CMK (cell line): ENCODE data around the gene OR8K1.

Experiments used
- DNase-seq: peaks from one replicate; pipeline ENCODE4 v3.0.0-alpha.2; 2010; ENCODE audit warnings: low read depth

Gene OR8K1

DNA sequence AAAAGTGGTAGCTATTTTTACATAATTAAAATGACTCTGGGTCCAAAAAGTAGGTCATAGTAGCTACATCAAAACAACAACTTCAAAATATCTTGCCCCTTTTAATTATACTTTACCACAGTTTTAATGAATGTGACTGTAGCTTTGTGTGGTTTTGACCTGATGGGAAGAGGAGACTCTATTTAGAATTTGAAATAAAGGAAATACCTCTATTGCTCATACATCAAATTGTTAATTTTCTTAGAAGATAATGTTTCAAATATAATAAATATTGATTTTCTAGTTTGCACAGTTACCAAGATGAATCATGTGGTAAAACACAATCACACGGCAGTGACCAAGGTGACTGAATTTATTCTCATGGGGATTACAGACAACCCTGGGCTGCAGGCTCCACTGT lies at the start of gene OR8K1:
TSS of gene OR8K1 (plus strand) at position 301 of the 400 bp plus-strand sequence. CDS start at position 301, 0 bp downstream.
- no peak for DNase-seq

- no peak for DNase-seq
Measured at GRCh38 chr11:56296898-56297297, 48.9 kb upstream of the OR8K1 start.

GRCh38 chr11:56307836-56308235 lies 38.0 kb upstream of the OR8K1 start:
- no peak for DNase-seq

DNA sequence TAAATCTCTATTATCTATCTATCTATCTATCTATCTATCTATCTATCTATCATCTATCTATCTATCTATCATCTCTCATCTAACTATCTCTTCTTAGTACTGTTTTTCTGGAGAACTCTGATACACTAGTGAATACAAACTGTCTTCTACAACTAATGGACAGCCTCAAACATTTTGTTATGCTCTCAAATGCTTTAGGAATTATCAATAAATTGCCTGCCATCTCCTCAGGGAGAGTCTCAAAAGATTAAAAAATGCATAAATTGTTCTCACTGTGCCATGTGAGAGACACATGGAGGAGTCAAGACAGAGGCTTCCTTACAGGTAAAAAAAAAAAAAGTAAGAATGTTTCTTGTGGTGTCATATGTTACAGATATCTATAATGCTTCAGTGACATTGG lies 31.0 kb upstream of the OR8K1 start, which contains the start of gene OR8K3:
TSS of gene OR8K3 (plus strand) at position 301 of the 400 bp plus-strand sequence. CDS start 3,163 bp downstream, outside the sequence.
- no peak for DNase-seq

DNA sequence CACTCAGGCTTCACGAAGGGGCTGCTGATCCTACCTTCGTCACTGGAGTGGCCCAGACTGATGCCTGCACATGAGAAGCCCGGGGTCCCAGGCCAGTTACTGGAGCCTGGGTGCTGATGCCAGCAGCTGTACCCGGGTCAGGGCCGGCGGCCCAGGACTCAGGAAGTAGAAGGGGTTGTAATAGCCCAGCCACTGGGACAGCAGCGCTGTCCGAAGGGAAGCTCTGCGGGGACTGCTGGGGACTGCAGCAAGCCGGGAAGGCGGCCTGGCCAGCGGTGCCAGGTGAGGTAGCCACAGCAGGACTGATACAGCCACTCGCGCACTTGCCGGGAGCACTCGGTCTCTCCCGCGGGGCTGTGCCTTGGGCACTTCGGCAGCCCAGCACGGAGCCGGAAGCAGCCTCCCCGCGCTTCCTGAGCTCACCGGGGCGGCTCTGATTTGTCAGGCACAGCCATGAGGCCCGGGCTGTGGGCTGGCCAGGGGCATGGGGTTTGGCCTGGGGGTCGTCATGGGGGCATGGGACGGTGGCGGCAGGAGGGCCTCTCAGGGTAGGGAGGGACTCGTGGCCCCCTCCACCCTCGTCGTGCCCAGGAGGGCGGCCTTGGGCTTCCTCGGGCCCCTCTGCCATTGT lies 13.9 kb upstream of the OR8K1 start:
- DNase-seq, result no peak

DNA sequence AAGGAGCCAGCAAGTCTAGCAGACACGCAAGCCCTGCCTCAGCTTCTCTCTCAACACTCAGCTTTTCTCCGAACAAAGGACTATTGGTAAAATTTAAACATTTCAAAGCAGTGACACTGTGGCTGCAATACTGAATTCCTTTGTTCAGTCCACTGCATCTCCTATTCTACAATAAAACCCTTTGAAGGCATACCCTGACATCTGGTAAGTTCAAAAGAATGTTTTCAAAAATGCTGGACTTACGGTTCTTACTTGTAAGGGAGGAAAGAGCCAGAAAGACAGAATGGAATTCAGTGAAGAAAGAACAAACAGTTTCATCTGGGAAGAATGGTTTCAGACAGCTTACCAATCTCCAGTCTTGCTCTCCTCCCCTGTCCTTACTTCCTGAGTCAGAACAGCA lies 12.7 kb upstream of the OR8K1 start:
- no peak for DNase-seq

DNA sequence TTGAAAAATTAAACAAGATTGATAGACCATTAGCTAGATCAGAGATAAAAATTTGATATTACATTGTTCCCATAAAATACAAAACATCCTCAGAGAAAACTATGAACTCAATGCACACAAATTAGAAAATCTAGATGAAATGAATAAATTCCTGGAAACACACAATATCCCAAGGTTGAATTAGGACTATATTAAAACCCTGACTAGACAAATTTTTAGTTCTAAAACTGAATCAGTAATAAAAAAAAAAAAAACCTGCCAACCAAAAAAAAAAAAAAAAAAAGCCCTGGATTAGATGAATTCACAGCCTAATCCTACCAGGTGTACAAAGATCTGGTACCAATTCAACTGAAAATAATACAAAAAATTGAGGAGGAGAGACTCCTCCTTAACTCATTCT lies 5.5 kb upstream of the OR8K1 start:
- no peak for DNase-seq

DNA sequence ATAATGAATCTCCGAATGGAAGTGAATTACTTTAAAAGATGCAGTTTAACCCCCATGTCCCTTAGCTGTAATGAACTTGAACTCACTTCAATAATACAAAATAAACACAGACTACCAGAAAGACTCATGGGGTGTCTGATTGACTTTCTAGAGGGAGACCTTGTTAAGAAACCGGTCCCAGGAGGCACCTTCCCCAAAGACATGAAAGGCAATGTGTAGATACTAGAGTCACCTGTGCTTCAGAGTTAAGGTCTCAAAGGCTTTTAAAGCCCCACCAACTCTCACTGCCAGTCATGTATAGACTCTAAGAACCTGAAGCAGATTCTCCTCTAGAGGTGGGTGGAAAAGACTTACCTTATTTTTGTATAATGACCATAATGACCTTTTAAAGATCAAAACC lies 8.2 kb downstream of the OR8K1 start, which contains the start of gene OR8J1:
TSS of gene OR8J1 (plus strand) at position 301 of the 400 bp plus-strand sequence. CDS start 5,956 bp downstream, outside the sequence.
- no peak for DNase-seq

DNA sequence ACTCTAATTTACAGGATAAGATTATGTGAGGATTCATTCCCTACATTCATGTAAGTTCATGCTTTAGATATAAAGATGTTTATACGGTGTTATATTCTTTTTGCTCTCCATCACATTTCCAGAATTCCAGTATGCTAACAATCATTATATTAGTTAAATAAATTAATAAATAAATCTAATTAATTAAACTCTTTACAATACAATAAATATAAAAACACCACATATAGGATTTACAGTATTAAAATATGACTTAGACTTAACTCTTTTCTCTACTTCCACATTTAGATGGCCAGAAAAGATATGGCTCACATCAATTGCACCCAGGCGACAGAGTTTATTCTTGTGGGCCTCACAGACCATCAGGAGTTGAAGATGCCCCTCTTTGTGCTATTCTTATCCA lies 29.5 kb downstream of the OR8K1 start, which contains the start of gene OR8U1:
TSS of gene OR8U1 (plus strand) at position 301 of the 400 bp plus-strand sequence. CDS start at position 301, 0 bp downstream.
- DNase-seq, result no peak

- DNase-seq, result no peak
Measured at GRCh38 chr11:56380120-56380519, 34.3 kb downstream of the OR8K1 start.

- DNase-seq, result no peak
Measured at GRCh38 chr11:56394381-56394780, 48.5 kb downstream of the OR8K1 start.

DNA sequence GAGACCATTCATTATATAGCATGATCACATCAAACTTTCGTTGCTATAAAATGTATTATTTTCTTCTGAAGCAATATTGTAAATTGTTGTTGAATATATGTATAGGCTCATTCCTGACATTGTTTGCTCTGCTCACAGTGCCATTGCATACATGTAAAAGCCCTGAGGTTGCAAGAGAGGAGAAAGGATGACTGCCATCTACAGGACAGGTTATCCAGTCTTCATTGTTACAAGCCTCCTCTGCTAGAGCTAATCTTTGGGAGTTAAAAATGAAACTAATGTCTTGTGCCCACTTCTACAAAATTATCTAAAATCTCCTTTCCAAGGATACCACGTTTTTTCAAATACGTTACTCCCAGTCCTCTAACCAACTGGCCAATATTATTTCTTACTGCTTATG lies 50.2 kb downstream of the OR8K1 start:
- DNase-seq, result no peak
